Inflammatory macrophage (primary cell): ENCODE data around the gene CMSS1.

ENCODE experiments used
- DNase-seq, 2 donors: peaks; one replicate each; pipeline ENCODE4 v3.0.0-alpha.2; 2020 to 2022

Gene CMSS1

GRCh38 chr3:100151024-100151707 is 333.5 kb downstream of the CMSS1 start:
- DNase-seq: no peak

- no peak for DNase-seq
Measured at GRCh38 chr3:100154171-100154570, 336.5 kb downstream of the CMSS1 start.

- no peak for DNase-seq
Measured at GRCh38 chr3:100155128-100155527, 337.5 kb downstream of the CMSS1 start.

GRCh38 chr3:100155590-100155989 is 337.9 kb downstream of the CMSS1 start:
- no peak for DNase-seq

- DNase-seq: no peak
Measured at GRCh38 chr3:100157685-100158084, 340.0 kb downstream of the CMSS1 start.

- no peak for DNase-seq
Measured at GRCh38 chr3:100158918-100159330, 341.3 kb downstream of the CMSS1 start.

GRCh38 chr3:100159331-100160153 is 341.9 kb downstream of the CMSS1 start:
- no peak for DNase-seq

GRCh38 chr3:100160521-100160920 is 342.9 kb downstream of the CMSS1 start:
- DNase-seq: no peak

GRCh38 chr3:100163787-100164186 is 346.1 kb downstream of the CMSS1 start:
- no peak for DNase-seq

GRCh38 chr3:100164743-100165142 is 347.1 kb downstream of the CMSS1 start:
- DNase-seq: no peak

- no peak for DNase-seq
Measured at GRCh38 chr3:100165926-100166550, 348.4 kb downstream of the CMSS1 start.

GRCh38 chr3:100169201-100169920 is 351.7 kb downstream of the CMSS1 start:
- DNase-seq: no peak

- DNase-seq: no peak
Measured at GRCh38 chr3:100170486-100170885, 352.8 kb downstream of the CMSS1 start.

GRCh38 chr3:100171211-100171914 is 353.7 kb downstream of the CMSS1 start:
- no peak for DNase-seq

- no peak for DNase-seq
Measured at GRCh38 chr3:100173961-100174360, 356.3 kb downstream of the CMSS1 start.

GRCh38 chr3:100175637-100176280 is 358.1 kb downstream of the CMSS1 start:
- no peak for DNase-seq

- no peak for DNase-seq
Measured at GRCh38 chr3:100179692-100180349, 362.2 kb downstream of the CMSS1 start.

- DNase-seq: no peak
Measured at GRCh38 chr3:100183608-100184125, 366.0 kb downstream of the CMSS1 start.

- peak in 1 of 2 donors; percentile 16 for DNase-seq
Measured at GRCh38 chr3:100184948-100185570, 367.4 kb downstream of the CMSS1 start.

- no peak for DNase-seq
Measured at GRCh38 chr3:100185847-100186246, 368.2 kb downstream of the CMSS1 start.
